ENCODE data around the gene ACADSB. TPM values are rescaled to one million over a fixed set of nuclear protein-coding genes. Genes with fewer than 3 reads are reported as not detected.

The ACADSB gene
- polyA plus RNA-seq, 1 donor from 2014 or later = 20.3 TPM

Other genes starting within 250 kb of the ACADSB start
- not detected in 2 replicates for gene CUZD1, start 163.1 kb upstream of the ACADSB start, polyA plus RNA-seq
- 2.8 and 3.4 TPM in 2 replicates for gene FAM24B, start 129.4 kb upstream of the ACADSB start, polyA plus RNA-seq
- not detected in 2 replicates for gene FAM24A, start 98.4 kb upstream of the ACADSB start, polyA plus RNA-seq
- 23.7 and 25.8 TPM in 2 replicates for gene C10orf88, start 54.8 kb upstream of the ACADSB start, polyA plus RNA-seq
- 21.0 and 27.1 TPM in 2 replicates for gene PSTK, start 28.6 kb upstream of the ACADSB start, polyA plus RNA-seq
- 11.0 and 12.9 TPM in 2 replicates for gene IKZF5, start 211 bp upstream of the ACADSB start, polyA plus RNA-seq
- gene HMX3, start 127.0 kb downstream of the ACADSB start, polyA plus RNA-seq = not detected in 2 replicates
- not detected in 2 replicates for gene HMX2, start 139.1 kb downstream of the ACADSB start, polyA plus RNA-seq
- gene BUB3, start 145.4 kb downstream of the ACADSB start, polyA plus RNA-seq = 127 and 162 TPM in 2 replicates